Amniotic stem cell (primary cell): ENCODE results near the gene MATN1.

ENCODE experiments used
- DNase-seq: peaks from one replicate; lab custom pipeline; 2025; lab: John Stamatoyannopoulos, UW

MATN1 gene

GRCh38 chr1:30757352-30758120, 34.2 kb upstream of the MATN1 start, which contains the start of gene LAPTM5:
LAPTM5 (minus strand) TSS chr1:30757774; CDS start chr1:30757745, 29 bp downstream.
- DNase-seq, result no peak

- DNase-seq, result peak; percentile 57
These were observed 33.4 kb upstream of the MATN1 start for GRCh38 chr1:30756545-30757351.

- no peak for DNase-seq
These were observed 32.8 kb upstream of the MATN1 start for GRCh38 chr1:30756206-30756544.

GRCh38 chr1:30755746-30756145, 32.4 kb upstream of the MATN1 start:
- DNase-seq, result no peak

DNA sequence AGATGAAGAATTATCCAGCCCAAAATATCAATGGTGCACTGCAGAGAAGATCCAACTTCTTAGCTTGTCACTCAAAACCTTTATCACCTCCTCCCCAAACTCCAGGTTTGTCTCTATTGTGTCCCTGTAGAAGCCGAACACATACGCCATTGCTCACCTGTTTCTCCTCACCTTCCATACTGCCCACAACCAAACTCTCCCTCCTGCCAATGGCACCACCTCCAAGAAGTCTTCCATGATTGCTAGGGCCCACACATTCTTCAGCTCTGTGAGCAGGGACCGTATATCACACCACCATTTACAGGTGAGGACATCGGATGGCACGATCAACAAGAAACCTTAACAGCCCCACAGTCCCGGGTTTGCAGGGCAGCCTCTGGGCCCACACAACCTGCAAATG, 31.9 kb upstream of the MATN1 start:
- DNase-seq, result no peak

GRCh38 chr1:30754684-30755171, 31.3 kb upstream of the MATN1 start:
- no peak for DNase-seq

GRCh38 chr1:30753660-30754123, 30.3 kb upstream of the MATN1 start:
- DNase-seq, result no peak

- no peak for DNase-seq
These were observed 29.7 kb upstream of the MATN1 start for GRCh38 chr1:30753118-30753517.

DNA sequence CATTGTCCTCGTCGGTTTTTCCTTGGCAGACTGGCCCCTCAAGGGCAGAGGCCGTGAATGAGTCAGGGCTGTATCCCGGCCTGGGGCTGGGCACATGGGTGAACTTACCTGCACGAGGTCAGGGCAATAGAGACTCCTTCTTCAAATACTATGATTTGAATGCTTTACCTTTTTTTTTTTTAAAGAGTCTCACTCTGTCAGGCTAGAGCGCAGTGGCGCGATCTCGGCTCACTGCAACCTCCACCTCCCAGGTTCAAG, 29.2 kb upstream of the MATN1 start:
- no peak for DNase-seq

DNA sequence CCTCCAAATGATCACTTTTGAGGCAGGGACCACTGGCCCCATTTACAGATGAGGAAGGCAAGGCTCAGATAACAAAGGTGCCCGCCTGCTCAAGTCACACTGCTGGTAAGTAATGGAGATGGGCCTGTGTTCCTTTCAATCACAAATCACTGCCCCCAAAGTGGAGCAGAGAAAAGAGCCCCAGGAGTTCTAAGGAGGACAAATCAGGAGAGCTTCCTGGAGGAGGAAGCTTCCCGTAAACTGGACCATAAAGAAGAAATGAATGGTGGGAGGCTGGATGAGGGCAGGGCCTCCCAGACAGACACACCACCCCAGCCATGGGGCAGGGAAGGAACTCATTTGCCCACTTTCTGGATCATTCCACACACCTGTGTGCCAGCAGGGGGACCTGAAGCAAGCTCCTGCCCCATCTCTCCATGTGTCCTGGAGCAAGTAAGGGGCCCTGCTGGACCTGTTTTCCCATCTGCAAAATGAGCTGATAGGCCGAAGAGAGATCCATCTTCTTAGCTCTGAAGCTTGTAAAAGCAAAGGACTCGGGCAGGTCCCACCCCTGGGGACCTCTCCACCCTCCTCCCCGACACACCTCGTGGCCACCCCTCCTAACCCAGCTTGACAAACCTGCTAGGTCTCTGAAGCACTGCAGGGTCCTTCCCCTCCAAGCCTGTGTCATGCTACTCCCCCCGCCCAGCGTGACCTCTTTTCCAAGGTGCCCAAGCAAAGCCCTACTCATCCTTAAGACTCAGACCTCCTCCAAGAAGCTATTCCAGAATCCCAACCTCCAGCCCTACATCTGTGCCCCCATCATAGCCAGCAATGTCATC, 28.7 kb upstream of the MATN1 start:
- DNase-seq, result no peak

- DNase-seq, result no peak
These were observed 27.4 kb upstream of the MATN1 start for GRCh38 chr1:30750731-30751291.

- no peak for DNase-seq
These were observed 26.6 kb upstream of the MATN1 start for GRCh38 chr1:30749691-30750583.

GRCh38 chr1:30748699-30749401, 25.5 kb upstream of the MATN1 start:
- DNase-seq, result no peak

GRCh38 chr1:30748098-30748698, 24.8 kb upstream of the MATN1 start:
- DNase-seq, result no peak

- no peak for DNase-seq
These were observed 23.9 kb upstream of the MATN1 start for GRCh38 chr1:30747033-30748008.

GRCh38 chr1:30746212-30747032, 23.0 kb upstream of the MATN1 start:
- DNase-seq, result no peak

- no peak for DNase-seq
These were observed 22.4 kb upstream of the MATN1 start for GRCh38 chr1:30745834-30746208.
